Hematopoietic multipotent progenitor cell (in vitro differentiated cells): Measurements from ENCODE around the gene VPS52. TPM values are rescaled to one million over a fixed set of nuclear protein-coding genes. Genes with fewer than 3 reads are reported as not detected.
"Not testable (repeated sequence)": the region's sequence is repeated elsewhere in the genome, so short reads cannot be mapped to it uniquely, and the experiment has no call there.

ENCODE experiments used
- DNase-seq, 3 donors: peaks; one replicate each; pipeline ENCODE4 v3.0.0-alpha.2; 2011 to 2015; ENCODE audit warnings: low read depth in 2 of 3, low spot score in 2 of 3
- total RNA-seq: library from RNA; depleted of rRNA; stranded (reverse); fragments of >200 nt; gene quantifications from one replicate; pipeline ENCODE4 v1.2.3, GENCODE V29; 2012

VPS52 gene
- total RNA-seq, 1 donor: 62.5 TPM

DNA sequence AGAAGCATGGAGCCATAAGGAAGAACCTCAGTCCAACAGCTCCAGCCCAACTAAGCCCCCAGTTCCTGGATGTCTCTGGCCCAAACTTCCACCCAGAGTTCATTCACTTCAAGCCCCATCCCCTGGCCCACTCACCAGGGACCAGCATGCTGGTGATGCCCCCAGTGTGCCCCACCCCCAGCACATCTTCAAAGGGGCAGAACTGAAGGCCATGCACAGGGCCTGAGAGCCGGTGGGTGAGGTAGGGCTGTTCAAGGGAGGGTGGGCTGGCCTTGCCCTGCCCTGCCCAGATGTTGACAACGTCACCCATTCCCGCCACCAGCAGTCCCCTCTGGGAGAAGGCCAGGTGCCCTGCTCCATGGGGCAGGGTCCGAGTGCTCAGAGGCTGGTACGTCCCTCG, 8.9 kb upstream of the VPS52 start:
- DNase-seq: no peak

DNA sequence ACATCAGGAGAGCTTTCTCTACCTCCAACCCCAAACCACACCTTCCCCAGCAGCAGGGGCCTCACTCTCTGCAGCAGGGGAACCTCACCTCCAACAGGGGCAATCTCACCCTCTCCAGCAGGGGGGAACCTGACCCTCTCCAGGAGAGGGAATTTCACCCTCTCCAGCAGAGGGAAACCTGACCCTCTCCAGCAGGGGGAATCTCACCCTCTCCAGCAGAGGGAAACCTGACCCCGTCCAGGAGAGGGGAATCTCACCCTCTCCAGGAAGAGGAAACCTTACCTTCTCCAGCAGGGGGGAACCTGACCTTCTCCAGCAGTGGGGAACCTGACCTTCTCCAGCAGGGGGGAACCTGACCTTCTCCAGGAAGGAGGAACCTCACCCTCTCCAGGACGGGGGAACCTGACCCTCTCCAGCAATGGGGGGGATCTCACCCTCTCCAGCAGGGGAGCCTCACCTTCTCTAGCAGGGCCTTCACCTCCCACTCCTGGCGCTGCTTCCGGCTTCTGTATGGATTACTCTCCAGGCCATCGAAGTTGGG, 8.4 kb upstream of the VPS52 start:
- DNase-seq: peak in 2 of 3 donors; percentile 78 to 83

DNA sequence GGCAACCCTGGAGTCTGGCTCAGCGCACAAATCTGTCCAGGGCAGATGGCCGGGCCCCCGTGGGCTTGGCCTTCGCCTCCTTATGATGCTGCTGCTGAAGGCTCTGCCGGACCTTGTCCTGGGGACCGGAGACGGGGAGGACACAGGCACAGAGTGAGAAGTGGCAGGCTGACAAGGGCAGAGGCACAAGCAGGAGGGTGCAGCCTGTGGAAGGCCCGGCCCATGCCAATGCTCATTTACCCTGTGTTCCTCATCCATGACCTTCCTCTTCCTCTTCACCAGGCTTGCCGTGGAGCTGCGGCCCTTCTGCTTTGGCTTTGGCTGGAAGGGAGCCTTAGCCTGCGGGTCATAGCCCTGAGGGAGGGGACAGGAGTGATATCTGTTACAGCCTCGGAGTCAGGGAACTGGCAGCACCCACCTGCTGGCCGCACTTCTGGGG, 7.6 kb upstream of the VPS52 start:
- no peak for DNase-seq

DNA sequence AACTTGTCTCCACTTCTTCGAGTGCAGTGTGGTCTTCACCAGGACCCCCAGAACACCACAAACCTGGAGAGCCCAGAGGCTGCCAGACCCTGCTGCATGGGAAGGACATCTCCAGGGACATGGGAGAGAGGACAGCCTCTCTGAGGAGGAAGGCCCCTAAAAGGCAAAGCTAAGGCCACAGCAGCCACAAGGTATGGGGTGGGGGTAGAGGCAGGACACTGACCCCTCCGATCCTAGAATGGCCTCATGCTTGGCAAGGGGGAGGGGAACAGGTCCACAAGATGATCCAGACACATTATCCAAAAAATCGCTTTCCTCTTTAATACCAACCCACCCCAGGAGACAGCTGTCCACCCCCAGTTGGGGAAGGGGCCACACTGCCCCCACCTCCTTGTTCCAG, 7.1 kb upstream of the VPS52 start:
- DNase-seq: no peak

DNA sequence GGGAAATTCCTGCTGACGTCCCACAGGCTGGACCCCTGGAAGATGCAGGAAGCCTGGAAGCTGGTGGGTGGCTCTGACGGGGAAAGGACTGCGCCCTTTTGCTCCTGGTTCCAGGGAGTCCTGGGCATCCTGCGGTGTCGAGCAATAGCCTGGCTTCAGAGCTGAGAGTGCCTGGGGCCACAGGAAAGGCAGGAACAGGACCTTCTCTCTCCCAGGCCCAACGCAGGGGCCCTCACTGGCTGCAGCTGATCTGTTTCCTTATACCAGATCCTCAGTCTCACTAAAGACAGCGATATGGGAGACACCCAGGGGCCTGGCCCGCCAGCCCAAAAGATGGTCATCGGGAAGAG, 6.7 kb upstream of the VPS52 start:
- DNase-seq: no peak

DNA sequence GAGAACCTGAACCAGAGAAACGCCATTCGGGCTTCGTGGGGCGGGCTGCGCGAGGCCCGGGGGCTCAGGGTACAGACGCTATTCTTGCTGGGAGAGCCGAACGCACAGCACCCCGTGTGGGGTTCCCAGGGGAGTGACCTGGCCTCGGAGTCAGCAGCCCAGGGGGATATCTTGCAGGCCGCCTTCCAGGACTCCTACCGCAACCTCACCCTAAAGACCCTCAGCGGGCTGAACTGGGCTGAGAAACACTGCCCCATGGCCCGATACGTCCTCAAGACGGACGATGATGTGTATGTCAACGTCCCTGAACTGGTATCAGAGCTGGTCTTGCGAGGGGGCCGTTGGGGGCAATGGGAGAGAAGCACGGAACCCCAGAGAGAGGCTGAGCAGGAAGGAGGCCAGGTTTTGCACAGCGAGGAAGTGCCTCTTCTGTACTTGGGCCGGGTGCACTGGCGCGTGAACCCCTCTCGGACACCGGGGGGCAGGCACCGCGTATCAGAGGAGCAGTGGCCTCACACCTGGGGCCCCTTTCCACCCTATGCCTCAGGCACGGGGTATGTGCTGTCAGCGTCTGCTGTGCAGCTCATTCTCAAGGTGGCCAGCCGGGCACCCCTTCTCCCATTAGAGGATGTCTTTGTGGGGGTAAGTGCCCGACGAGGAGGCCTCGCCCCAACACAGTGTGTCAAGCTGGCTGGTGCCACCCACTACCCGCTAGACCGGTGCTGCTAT, 6.2 kb upstream of the VPS52 start:
- DNase-seq: peak in 2 of 3 donors; percentile 32 to 41

DNA sequence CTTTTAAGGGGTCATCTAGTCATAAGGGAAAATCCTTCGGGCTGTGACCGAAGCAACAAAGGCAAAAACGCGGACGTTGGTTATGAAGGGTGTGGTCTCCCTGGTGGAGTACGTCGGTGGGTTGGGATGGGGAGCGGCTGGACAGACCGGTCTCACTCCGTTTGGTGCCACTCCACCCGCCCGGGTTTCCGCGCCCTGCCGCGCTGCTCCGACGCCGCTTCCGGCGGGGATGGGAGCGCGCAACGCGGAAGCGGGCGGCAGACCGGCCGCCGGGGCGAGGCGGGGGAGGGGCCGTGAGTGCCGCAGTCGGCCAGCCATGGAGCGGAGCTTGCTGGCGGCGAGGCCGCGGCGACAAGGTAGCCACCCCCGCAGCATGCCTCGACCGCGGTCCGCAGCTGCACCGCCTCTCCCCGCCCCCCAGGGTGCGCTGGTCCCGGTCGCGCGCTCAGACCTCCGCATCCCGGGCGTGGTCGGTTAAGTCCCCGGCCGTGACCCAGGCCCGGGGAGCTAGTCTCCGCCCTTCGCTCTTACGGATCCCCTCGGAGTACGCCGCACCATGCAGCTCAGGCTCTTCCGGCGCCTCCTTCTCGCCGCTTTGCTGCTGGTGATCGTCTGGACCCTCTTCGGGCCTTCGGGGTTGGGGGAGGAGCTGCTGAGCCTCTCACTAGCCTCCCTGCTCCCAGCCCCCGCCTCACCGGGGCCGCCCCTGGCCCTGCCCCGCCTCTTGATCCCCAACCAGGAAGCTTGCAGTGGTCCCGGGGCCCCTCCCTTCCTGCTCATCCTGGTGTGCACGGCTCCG, 5.4 kb upstream of the VPS52 start, which contains the start of gene B3GALT4:
TSS of gene B3GALT4 (plus strand) at position 260 of the 799 bp plus-strand sequence. CDS start at position 557, 297 bp downstream.
- peak; percentile 54 to 82 (median 76) for DNase-seq

DNA sequence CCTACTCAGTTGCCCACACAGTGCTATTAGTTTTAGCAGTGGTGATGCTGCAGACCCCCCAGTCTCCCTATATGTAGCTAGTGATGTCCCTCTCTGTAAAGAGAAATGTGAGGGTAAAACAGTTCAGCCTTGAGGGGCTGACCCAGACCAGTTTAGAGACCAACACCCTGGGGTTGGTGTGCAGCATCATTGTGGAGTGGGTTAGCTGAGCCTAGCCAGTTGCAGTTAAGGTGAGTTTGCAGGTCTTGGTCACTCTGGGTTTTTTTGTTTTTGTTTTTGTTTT, 4.8 kb upstream of the VPS52 start:
- no peak for DNase-seq

DNA sequence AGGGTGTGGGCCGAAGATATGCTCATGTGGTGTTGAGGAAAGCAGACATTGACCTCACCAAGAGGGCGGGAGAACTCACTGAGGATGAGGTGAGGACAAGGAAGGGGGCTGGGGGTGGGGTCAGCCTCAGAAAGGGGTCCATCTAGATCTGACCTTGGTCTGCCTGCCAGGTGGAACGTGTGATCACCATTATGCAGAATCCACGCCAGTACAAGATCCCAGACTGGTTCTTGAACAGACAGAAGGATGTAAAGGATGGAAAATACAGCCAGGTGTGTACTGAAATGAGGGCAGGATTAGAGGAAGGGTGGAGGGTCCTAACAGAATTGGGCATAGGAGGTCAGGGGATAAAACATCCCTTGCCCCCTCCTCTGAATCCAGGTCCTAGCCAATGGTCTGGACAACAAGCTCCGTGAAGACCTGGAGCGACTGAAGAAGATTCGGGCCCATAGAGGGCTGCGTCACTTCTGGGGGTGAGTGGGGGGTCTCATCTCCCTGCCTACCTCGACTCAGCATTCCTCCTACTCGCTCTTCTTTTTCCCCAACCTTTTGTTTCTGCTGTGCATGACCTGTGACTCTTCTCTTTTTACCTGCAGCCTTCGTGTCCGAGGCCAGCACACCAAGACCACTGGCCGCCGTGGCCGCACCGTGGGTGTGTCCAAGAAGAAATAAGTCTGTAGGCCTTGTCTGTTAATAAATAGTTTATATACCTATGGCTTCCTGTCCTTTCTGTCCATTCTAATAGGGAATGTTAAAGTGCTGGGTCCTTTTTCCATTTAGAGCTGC, 4.3 kb upstream of the VPS52 start:
- DNase-seq: not testable (repeated sequence)

DNA sequence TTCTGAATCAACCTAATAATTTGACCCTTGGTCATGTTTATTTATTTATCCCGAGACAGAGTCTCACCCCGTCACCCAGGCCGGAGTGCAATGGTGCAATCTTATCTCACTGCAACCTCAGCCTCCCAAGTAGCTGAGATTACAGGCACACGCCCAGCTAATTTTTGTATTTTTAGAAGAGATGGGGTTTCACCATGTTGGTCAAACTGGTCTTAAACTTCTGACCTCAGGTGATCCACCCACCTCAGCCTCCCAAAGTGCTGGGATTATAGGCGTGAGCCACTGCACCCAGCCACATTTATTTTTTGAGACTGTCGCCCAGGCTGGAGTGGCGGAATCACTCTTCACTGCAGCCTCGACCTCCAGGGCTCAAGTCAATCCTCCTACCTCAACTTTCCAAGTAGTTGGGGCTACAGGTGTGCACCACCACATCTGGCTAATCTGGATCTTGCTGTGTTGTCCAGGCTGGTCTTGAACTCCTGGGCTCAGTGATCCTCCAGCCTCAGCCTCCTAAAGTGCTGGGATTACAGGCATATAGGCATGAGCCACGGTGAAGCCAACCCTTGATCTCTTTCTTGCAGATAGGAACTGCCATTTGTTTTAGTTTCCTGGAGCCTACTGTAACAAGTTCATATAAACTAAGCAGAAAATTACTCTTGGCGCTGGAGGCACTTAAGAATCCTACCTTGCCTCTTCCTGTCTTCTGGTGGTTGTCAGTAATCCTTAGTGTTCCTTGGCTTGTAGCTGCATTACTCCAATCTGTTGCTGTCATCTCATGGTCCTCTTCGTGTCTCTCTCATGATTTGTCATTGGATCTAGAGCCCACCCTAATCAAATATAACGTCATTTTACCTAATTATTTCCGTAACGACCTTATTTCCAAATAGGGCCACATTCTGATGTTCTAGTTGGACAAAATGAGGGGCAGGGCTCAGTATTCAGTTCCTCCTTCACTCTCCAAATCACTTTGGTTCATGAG, 2.5 kb upstream of the VPS52 start:
- no peak for DNase-seq

DNA sequence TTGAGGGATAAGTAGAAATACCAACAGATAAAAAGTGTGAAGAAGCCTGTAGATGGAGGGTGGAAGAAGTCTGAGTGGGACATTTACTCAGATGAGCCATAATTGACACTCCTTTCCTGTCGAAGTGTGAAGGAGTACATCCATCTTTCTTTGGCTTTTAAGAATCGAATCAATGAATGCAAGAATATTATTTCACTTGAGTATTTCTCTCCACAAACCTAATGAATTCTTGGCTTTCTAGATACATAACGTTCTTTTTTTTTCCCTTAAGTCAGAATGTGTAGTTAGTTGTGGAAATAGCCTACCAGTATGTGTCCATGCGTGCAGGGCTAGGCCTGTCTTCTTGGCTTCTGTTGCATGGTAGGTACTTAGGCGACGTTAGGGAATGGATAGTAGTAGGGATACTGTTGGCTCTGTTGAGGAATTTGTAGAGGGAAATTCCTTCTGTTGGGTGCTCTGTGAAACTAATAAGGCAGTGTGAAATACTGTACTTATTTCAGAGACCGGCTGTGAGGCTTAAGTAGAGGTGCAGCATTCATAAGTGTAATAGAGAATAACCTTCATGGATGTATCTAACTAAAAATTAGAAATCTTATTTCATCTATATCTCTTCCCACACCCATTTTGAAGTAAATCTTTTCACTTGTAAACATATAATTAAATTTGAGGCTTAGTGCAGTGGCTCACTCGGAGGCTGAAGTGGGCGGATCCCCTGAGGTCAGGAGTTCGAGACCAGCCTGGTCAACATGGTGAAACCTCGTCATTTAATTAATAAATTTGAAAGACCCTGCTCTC, 1.6 kb upstream of the VPS52 start:
- DNase-seq: no peak

DNA sequence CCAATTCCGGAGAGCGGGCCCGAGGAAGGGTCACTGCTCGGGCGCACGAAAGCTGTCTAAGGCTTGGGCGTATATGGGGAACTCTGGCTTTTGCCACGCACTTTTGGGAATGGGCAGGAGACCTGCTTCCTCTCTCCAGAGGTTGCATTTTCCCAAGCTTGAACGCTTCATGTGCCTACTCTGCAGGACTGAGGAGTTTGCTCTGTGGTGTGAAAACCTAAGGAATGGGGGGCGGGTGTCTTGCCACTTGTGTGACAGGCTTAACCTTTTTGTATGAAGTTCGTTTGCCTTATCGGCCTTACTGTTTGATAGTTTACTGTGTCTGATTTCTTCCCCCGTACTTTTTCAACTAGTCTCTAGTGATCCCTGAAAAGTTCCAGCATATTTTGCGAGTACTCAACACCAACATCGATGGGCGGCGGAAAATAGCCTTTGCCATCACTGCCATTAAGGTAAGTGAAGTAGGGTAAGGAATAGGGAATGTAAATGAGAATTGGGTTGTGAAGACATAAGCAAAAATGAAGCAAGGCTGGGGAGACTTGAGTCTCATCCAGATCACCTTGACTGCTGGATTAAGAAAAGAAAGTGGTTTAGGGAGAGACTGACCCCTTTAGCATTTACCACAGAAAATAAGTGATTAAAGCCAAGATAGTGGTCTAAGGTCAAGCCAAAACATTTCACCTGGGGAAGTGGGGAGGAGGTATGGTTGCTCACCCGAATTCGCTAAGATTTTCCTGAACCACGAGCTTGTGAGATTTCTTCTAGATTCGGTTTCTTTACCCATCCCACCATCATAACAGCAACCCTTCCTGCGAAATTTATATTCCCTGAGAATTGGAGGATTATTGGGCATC, 826 bp upstream of the VPS52 start:
- DNase-seq: no peak

DNA sequence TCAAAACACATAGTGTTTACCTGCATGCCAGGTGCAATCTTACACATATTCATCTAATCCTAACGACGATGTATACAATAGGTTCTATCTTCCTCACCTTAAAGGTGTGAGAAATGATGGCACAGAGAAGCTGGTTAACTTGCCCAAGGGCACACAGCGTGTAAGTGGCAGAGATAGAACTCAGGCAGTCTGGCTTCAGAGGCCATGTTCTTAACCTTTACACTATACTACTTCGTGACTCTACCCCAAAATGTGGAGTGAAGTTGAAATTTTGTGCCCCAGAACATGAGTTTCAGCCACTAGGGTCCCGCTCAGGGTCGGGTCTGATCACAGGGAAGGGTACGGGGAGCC, 584 bp downstream of the VPS52 start:
- DNase-seq: no peak

DNA sequence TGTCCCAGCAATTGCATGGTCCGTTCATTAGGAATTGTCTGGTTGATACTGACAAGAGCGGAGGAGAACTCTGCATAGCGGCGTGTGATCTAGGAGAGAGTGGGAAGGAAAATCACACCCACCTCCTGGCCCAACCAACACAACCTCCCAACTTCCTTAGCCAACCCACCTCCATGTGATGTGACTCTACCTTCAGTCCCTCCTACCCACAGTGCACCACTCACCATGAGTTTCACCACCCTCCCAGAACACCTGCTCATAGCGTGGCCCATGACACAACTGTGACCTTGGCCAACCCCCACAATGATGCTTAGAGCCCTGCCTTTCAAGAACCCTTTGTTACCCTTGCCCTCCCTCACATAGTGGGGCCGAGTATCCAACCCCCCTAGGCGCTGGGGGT, 7.7 kb downstream of the VPS52 start:
- DNase-seq: no peak

DNA sequence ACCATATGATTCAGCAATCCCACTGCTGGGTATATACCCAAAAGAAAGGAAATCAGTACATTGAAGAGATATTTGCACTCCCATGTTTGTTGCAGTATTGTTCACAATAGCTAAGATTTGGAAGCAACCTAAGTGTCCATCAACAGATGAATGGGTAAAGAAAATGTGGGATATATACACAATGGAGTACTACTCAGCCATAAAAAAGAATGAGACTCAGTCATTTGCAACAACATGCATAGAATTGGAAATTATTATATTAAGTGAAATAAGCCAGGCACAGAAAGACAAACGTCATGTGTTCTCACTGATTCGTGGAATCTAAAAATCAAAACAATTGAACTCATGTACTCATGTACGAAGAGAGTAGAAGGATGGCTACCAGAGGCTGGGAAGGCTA, 9.2 kb downstream of the VPS52 start:
- DNase-seq: not testable (repeated sequence)

DNA sequence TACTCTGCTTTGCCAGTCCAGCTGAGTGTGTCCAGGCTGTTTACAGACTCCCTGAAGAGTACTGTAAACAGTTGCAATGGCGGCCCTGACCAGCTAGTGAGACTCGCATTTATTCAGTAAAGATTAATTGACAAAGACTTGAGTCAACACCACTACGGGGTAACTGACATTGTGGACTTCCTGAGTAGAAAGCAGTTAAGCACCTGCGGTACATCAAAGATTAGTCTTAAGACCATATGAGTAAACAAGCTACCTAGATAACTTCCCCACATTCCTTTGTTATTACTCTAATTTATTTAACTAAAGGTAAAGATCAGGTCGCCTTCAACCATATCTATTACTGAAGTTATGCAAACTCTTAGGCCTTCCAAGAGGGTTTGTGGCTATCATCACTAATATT, 12.6 kb downstream of the VPS52 start:
- no peak for DNase-seq

DNA sequence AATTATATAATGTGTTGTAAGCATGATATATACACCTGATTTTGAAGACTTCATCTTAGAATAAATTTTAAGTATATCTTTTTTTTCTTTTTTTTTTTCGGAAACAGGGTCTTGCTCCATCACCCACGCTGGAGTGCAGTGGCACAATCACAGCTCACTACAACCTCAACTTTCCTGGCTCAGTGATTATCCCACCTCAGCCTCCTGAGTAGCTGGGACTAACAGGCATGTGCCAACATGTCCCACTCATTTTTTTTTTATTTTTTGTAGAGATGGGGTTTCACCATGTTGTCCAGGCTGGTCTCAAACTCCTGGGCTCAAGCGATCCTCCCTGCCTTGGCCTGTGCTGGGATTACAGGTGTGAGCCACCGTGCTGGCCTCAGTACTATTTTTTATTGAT, 17.1 kb downstream of the VPS52 start:
- no peak for DNase-seq

DNA sequence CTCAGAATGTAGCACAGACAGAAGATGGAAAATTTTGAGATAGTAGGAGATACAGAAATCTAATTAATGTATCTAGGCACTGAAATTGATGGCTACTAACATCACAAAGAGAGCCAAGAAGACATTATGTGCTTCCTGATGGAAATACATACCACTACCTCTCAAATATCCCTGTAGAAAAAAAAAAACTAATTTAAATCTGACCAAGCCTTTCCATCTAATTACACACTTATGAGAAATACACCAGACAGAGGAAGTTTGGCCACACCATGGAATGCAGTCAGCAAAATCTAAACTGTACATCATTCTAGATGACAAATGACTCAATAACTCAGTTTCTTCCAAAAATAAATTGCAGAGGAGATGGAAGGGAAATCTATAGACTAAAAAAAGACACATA, 18.9 kb downstream of the VPS52 start:
- DNase-seq: no peak
